Neural progenitor cell (in vitro differentiated cells): ENCODE data around the gene E4F1. TPM values are rescaled to one million over a fixed set of nuclear protein-coding genes. Genes with fewer than 3 reads are reported as not detected.

Source experiments
- DNase-seq: peaks from one replicate; pipeline ENCODE4 v3.0.0-alpha.2; 2016; ENCODE audit warnings: low spot score
- H2AFZ ChIP-seq: fragments of 200-600 bp; sonication (generic); replicated peaks from 2 replicates; pipeline ENCODE4 v1.6.1; 2016; ENCODE audit warnings: antibody characterized with exemption
- H3F3A ChIP-seq: fragments of 200-600 bp; sonication (generic); 2 replicates; pipeline ENCODE4 v1.6.1; 2016; ENCODE audit warnings: antibody characterized with exemption, low read depth
- H3K27ac ChIP-seq: fragments of 200-600 bp; sonication (generic); 2 replicates; pipeline ENCODE4 v1.5.1; 2016; ENCODE audit warnings: mild to moderate bottlenecking
- H3K27me3 ChIP-seq: fragments of 200-600 bp; sonication (generic); 2 replicates; pipeline ENCODE4 v1.6.1; 2016; ENCODE audit warnings: mild to moderate bottlenecking, moderate library complexity
- H3K36me3 ChIP-seq: fragments of 200-600 bp; sonication (generic); 2 replicates; pipeline ENCODE4 v1.5.1; 2016
- H3K4me1 ChIP-seq: fragments of 200-600 bp; sonication (generic); 2 replicates; pipeline ENCODE4 v1.6.1; 2016; ENCODE audit warnings: mixed run types
- H3K4me2 ChIP-seq: fragments of 200-600 bp; sonication (generic); 2 replicates; pipeline ENCODE4 v1.6.1; 2016
- H3K4me3 ChIP-seq: fragments of 200-600 bp; sonication (generic); 2 replicates; pipeline ENCODE4 v1.5.1; 2016
- H3K79me2 ChIP-seq: fragments of 200-600 bp; sonication (generic); 2 replicates; pipeline ENCODE4 v1.6.1; 2016; ENCODE audit warnings: low read depth
- H3K9ac ChIP-seq: fragments of 200-600 bp; sonication (generic); 2 replicates; pipeline ENCODE4 v1.6.1; 2016
- H3K9me3 ChIP-seq: fragments of 200-600 bp; sonication (generic); 2 replicates; pipeline ENCODE4 v1.5.1; 2016; ENCODE audit warnings: low read depth
- H4K20me1 ChIP-seq: fragments of 200-600 bp; sonication (generic); 2 replicates; pipeline ENCODE4 v1.6.1; 2016; ENCODE audit warnings: low read depth
- H3K27ac Mint-ChIP-seq: 3 replicates; pipeline ENCODE4 v1.8.0; 2021; ENCODE audit warnings: mixed read lengths
- H3K27me3 Mint-ChIP-seq: 2 replicates; pipeline ENCODE4 v1.8.0; 2022; ENCODE audit warnings: low read depth, mild to moderate bottlenecking, inconsistent platforms, moderate library complexity, mixed read lengths; ENCODE audit not compliant: insufficient read depth
- H3K36me3 Mint-ChIP-seq: 3 replicates; pipeline ENCODE4 v1.8.0; 2021; ENCODE audit warnings: mixed read lengths
- H3K4me1 Mint-ChIP-seq: 3 replicates; pipeline ENCODE4 v1.8.0; 2021; ENCODE audit warnings: mixed read lengths
- H3K4me3 Mint-ChIP-seq: 3 replicates; pipeline ENCODE4 v1.8.0; 2021; ENCODE audit warnings: mild to moderate bottlenecking, moderate library complexity, mixed read lengths
- H3K9me3 Mint-ChIP-seq: 3 replicates; pipeline ENCODE4 v1.8.0; 2020; ENCODE audit warnings: mixed read lengths
- CTCF ChIP-seq: fragments of 200-600 bp; sonication (generic); IDR thresholded peaks from 2 replicates; pipeline ENCODE4 v1.5.1; 2017; ENCODE audit warnings: antibody characterized with exemption, mild to moderate bottlenecking
- EZH2 ChIP-seq: fragments of 200-600 bp; sonication (generic); IDR thresholded peaks from 2 replicates; pipeline ENCODE4 v1.6.1; 2017; ENCODE audit warnings: antibody characterized with exemption, mild to moderate bottlenecking, moderate library complexity
- EZH2phosphoT487 ChIP-seq: fragments of 200-600 bp; sonication (generic); IDR thresholded peaks from 2 replicates; pipeline ENCODE4 v1.6.1; 2017; ENCODE audit warnings: antibody characterized with exemption
- total RNA-seq: library from RNA; depleted of rRNA; stranded (reverse); fragments of >200 nt; gene quantifications from 2 replicates; pipeline ENCODE4 v1.2.3, GENCODE V29; 2015; ENCODE audit warnings: low replicate concordance

Gene E4F1
- total RNA-seq, 1 donor from 2014 or later = 7.4 TPM

DNA sequence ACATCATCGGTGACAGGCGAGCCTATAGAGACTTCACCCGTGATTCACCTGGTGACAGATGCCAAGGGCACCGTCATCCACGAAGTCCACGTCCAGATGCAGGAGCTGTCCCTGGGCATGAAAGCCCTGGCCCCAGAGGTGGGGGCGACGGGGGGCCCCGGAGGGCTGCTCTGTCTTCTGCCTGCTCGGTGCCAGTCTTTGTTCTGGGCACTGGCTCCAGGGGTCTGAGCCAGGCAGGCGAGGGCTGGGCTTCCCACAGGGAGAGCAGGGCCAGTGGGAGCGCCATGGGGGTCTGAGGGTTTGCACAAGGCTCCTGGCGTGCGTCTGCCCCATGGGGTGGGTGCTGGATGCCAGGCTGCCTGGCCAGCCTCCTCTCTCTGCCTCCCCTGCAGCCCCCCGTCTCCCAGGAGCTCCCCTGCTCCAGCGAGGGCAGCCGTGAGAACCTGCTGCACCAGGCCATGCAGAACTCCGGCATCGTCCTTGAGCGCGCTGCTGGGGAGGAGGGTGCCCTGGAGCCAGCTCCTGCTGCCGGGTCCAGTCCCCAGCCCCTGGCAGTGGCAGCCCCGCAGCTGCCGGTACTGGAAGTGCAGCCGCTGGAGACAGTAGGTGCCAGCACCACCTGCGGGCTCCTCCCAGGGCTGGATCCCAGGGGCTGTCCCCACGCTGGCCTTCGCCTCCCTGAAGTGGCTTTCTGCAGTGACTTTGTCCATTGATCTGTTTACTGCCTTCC lies 9.8 kb downstream of the E4F1 start:
- H2AFZ ChIP-seq = no peak overlapping the region
- peaks cover 20% of the 10 kb centered on the region for H3K4me1 ChIP-seq
- H3K27ac ChIP-seq = no peak overlapping the region
- H4K20me1 ChIP-seq = peaks cover 35% of the 10 kb centered on the region
- H3K27me3 Mint-ChIP-seq = peaks cover 7% of the 10 kb centered on the region
- DNase-seq = no peak
- H3K9ac ChIP-seq = no peak overlapping the region
- peaks cover 5% of the 10 kb centered on the region for H3K36me3 Mint-ChIP-seq
- no peak overlapping the region for H3K4me3 ChIP-seq
- H3K9me3 Mint-ChIP-seq = no peaks in the 10 kb centered on the region
- no peaks in the 10 kb centered on the region for H3K9me3 ChIP-seq
- H3K27ac Mint-ChIP-seq = no peak overlapping the region
- H3K79me2 ChIP-seq = no peaks in the 10 kb centered on the region
- H3K4me1 Mint-ChIP-seq = no peaks in the 10 kb centered on the region
- H3K36me3 ChIP-seq = no peaks in the 10 kb centered on the region
- H3K27me3 ChIP-seq = peaks cover 28% of the 10 kb centered on the region
- no peak overlapping the region for H3K4me2 ChIP-seq
- TF ChIP-seq EZH2 (no peak), CTCF (no peak), EZH2phosphoT487 (no peak)
- H3F3A ChIP-seq = peaks cover 24% of the 10 kb centered on the region
- H3K4me3 Mint-ChIP-seq = no peak overlapping the region

DNA sequence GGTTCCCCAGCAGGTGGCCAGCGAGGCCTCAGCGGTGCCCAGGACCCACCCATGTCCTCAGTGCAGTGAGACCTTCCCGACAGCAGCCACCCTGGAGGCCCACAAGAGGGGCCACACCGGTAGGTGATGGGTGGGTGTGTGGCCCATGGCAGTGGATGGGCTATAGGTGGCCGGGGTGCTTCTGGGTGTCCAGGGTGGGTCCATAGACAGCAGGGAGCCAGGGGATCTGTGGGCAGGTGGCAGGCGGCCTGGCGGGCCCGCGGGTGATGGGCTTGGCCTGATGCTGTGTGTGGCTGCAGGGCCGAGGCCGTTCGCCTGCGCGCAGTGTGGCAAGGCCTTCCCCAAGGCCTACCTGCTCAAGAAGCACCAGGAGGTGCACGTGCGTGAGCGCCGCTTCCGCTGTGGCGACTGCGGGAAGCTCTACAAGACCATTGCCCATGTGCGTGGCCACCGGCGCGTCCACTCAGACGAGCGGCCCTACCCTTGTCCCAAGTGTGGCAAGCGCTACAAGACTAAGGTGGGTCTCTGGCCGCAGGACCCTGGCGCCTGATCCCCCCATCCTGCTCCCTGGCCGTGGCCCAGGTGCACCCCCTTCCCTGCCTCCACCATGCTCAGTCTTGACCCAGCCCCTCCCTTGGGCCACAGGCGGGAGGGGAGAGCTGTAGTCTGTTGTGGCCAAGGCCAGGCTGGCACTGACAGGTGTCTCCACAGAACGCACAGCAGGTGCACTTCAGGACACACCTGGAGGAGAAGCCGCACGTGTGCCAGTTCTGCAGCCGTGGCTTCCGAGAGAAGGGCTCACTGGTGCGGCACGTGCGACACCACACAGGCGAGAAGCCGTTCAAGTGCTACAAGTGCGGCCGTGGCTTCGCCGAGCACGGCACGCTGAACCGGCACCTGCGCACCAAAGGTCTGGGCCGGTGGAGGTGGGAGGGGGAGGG lies 10.8 kb downstream of the E4F1 start:
- no peak overlapping the region for H3K27ac ChIP-seq
- H3K9me3 Mint-ChIP-seq = no peaks in the 10 kb centered on the region
- no peak overlapping the region for H3K4me2 ChIP-seq
- no peak overlapping the region for H3K27ac Mint-ChIP-seq
- peaks cover 7% of the 10 kb centered on the region for H3K27me3 Mint-ChIP-seq
- DNase-seq = no peak
- peaks cover 32% of the 10 kb centered on the region for H3F3A ChIP-seq
- H3K9me3 ChIP-seq = no peaks in the 10 kb centered on the region
- no peaks in the 10 kb centered on the region for H3K4me1 Mint-ChIP-seq
- H3K27me3 ChIP-seq = peaks cover 31% of the 10 kb centered on the region
- no peaks in the 10 kb centered on the region for H3K36me3 ChIP-seq
- peaks cover 5% of the 10 kb centered on the region for H3K36me3 Mint-ChIP-seq
- no peak overlapping the region for H3K4me3 Mint-ChIP-seq
- H3K4me1 ChIP-seq = peaks cover 26% of the 10 kb centered on the region
- no peak overlapping the region for H3K9ac ChIP-seq
- peaks cover 44% of the 10 kb centered on the region for H4K20me1 ChIP-seq
- TF ChIP-seq EZH2phosphoT487 (no peak), CTCF (no peak), EZH2 (no peak)
- no peaks in the 10 kb centered on the region for H3K79me2 ChIP-seq
- no peak overlapping the region for H3K4me3 ChIP-seq
- H2AFZ ChIP-seq = no peak overlapping the region

DNA sequence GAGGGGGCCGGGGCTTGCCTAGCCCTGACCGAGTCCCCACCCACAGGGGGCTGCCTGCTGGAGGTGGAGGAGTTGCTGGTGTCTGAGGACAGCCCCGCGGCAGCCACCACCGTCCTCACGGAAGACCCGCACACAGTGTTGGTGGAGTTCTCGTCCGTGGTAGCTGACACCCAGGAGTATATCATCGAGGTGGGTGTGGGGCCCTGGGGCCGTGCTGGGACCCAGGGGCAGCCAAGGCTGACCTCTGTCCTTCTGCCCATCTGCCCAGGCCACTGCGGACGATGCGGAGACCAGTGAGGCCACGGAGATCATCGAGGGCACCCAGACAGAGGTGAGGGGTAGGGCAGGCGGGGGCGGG lies 11.4 kb downstream of the E4F1 start:
- no peak for TF ChIP-seq EZH2phosphoT487
- no peak for TF ChIP-seq EZH2
- Mint-ChIP-seq H3K4me3 (no peak overlapping the region), H3K27me3 (peaks cover 7% of the 10 kb centered on the region), H3K4me1 (no peaks in the 10 kb centered on the region), H3K36me3 (peaks cover 5% of the 10 kb centered on the region), H3K9me3 (no peaks in the 10 kb centered on the region), H3K27ac (no peak overlapping the region)
- Histone ChIP-seq H3K36me3 (no peaks in the 10 kb centered on the region), H3K27me3 (peaks cover 31% of the 10 kb centered on the region), H2AFZ (no peak overlapping the region), H3K4me1 (peaks cover 26% of the 10 kb centered on the region), H3K9me3 (no peaks in the 10 kb centered on the region), H3K4me3 (no peak overlapping the region), H3K27ac (no peak overlapping the region), H4K20me1 (peaks cover 47% of the 10 kb centered on the region), H3K9ac (no peak overlapping the region), H3K4me2 (no peak overlapping the region), H3F3A (peaks cover 39% of the 10 kb centered on the region), H3K79me2 (no peaks in the 10 kb centered on the region)
- no peak for DNase-seq
